OCI-M2 (cell line): ENCODE results near the gene PTGDR2.

ENCODE experiments used
- DNase-seq: peaks from one replicate; lab custom pipeline; 2025; ENCODE audit not compliant: unreplicated experiment; lab: John Stamatoyannopoulos, UW

Gene PTGDR2

DNA sequence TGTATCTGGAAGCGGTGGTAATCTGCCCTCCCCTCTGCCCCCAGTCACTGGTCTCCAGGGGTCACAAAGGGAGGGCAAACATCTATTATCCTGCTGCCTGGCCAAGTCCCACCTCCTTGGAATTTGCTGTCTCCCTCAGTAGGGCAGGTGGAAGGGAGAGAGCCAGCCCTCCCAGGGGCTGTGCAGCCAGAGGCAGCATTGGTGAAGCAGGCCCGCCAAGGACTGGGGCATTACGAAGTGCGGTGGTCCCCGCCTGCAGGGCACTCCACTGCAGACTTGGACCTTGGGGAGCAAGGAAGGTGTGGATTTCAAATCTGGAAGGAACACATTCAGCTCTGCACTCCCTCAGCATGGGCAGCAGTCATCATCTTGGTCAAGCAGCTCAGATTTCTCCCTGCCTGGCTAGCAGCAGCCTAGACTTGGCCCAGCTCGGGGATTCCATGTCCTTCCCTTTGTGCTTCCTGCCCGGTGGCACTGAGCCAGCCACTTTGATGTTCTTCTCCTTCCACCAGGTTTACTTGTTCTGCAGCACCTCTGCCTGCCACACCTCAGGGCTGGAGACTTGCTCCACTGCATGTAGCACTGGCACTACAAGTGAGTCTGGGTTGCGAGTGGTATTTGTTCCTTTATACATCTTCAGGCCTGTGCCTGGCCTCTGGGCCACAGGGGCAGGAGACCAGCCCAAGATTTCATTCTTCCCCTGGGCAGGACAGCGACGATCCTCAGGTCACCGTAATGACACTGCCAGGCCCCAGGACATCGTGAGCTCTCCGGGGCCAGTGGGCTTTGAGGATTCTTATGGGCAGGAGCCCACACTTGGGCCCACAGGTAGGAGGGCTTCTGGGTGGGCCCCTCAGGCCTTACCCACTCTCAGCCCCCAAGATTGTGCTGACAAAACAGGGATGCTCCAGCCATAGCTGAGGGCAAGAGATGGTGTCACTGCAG, 18.9 kb upstream of the PTGDR2 start:
- DNase-seq, result no peak

DNA sequence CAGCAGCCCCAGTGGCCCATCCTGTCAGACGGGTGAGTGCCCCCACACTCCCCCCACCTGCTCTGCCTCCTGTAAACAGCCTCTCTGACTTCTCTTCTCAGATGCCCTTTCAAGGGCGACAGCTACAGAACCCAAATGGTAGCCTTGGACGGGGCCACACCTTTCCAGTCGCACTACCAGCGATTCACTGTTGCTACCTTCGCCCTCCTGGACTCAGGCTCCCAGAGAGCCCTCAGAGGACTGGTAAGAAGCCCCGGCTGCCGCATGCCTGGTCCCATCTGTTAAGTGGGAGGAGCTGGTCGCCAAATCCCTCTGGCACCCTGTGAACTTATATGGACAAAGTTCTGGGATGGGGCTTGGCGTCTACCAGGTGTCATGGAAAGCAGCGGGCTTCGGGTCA, 17.8 kb upstream of the PTGDR2 start:
- DNase-seq, result no peak

- no peak for DNase-seq
Observed at GRCh38 chr11:60872961-60873524, 17.3 kb upstream of the PTGDR2 start.

- DNase-seq, result no peak
Observed at GRCh38 chr11:60872124-60872960, 16.6 kb upstream of the PTGDR2 start.

DNA sequence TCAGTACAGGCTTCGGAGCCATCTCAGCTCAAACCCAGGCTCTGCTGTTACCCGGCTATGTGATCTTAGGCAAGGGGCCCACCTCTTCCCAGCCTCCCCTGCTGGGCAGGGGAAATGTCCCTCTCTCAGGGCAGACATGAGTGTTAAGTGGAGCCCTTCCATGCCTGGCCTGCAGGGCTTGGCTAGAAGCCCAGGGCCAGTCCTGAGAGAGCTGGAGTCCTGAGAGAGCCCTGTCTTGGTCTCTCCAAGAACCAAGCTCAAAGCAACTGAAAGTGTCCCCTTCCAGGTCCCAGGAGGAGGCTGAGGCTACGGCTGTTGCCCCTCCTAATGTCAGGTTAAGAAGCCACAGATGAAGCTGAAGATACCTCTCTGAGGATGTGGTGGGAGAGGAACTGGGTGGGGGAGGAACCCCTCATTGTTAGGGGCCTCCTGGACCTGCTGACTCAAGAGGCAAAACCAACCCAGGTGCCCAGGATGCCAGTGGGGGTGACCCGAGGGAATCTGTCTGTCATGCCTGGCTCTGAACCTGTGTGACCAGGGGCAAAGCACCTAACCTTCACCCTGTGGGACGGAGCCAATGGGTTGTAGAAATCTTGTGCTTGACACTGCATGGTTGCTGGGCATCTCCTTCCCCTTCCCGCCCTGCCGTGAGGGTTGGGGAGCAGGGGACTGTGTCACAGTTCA, 15.8 kb upstream of the PTGDR2 start:
- no peak for DNase-seq

- DNase-seq, result no peak
Observed at GRCh38 chr11:60870733-60871377, 15.1 kb upstream of the PTGDR2 start.

GRCh38 chr11:60870276-60870675, 14.5 kb upstream of the PTGDR2 start:
- no peak for DNase-seq

GRCh38 chr11:60869451-60869825, 13.7 kb upstream of the PTGDR2 start:
- no peak for DNase-seq

- DNase-seq, result no peak
Observed at GRCh38 chr11:60868682-60869450, 13.1 kb upstream of the PTGDR2 start.

DNA sequence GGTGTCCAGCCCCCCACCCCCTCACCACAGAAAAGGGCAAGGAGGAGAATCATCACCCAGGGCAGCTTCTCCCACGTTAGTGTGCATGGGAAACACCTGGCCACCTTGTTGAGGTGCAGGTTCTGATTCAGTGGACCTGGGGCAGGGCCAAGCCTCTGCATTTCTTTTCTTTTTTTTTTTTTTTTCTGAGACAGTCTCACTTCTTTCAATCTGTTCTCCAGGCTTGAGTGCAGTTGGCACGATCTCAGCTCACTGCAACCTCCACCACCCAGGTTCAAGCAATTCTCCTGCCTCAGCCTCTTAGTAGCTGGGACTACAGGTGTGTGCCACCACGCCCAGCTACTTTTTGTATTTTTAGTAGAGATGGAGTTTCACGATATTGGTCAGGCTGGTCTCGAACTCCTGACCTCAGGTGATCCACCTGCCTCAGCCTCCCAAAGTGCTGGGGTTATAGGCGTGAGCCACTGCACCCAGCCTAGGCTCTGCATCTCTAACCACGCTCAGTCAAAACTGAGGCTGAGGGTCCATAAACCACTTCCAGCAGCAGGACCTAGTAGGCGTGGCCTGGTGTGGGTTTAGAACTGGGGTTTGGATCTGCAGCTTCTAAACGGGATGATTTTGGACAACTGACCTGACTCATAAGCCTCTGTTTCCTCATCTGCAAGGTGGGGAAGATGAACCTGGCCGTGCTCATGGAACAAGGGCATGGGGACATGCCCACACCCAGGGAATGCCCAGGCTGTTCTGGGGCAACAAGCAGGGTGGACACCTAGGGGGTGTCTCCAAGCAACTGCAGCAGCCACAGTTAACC, 12.3 kb upstream of the PTGDR2 start:
- no peak for DNase-seq

- DNase-seq, result no peak
Observed at GRCh38 chr11:60866911-60867870, 11.4 kb upstream of the PTGDR2 start, which contains the start of gene ZP1. TSS of gene ZP1 (plus strand) at chr11:60867542. CDS start at chr11:60867562, 20 bp downstream.

DNA sequence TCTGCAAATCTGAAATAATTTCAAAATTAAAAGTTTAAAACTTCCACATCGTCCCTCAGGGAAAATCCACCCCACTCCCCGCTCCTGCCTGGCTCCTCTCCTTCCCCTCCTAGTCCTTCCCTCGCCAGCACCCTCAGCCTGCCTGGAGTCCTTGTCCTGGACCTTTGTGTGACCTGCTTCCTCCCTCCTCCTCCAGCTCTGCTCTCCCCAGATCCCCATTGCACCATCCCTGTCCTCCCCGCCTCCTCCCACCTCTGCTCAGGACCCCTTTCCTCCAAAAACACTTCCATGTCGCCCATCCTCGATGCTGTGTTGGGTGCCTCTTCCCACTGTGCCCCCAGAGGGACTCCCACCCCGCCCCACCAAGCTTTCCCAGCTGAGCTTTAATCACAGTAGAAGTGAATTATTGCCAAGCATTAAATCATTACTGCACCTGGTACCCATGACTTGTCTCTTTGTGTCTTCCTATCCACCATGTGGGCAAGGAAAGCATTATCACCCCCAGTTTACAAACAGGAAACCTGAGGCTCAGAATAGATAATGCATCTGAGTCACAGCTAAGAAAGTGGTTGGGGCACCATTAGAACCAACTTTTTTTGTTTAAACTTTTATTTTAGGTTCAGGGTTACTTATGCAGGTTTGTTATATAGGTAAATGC, 9.2 kb upstream of the PTGDR2 start:
- DNase-seq, result no peak

DNA sequence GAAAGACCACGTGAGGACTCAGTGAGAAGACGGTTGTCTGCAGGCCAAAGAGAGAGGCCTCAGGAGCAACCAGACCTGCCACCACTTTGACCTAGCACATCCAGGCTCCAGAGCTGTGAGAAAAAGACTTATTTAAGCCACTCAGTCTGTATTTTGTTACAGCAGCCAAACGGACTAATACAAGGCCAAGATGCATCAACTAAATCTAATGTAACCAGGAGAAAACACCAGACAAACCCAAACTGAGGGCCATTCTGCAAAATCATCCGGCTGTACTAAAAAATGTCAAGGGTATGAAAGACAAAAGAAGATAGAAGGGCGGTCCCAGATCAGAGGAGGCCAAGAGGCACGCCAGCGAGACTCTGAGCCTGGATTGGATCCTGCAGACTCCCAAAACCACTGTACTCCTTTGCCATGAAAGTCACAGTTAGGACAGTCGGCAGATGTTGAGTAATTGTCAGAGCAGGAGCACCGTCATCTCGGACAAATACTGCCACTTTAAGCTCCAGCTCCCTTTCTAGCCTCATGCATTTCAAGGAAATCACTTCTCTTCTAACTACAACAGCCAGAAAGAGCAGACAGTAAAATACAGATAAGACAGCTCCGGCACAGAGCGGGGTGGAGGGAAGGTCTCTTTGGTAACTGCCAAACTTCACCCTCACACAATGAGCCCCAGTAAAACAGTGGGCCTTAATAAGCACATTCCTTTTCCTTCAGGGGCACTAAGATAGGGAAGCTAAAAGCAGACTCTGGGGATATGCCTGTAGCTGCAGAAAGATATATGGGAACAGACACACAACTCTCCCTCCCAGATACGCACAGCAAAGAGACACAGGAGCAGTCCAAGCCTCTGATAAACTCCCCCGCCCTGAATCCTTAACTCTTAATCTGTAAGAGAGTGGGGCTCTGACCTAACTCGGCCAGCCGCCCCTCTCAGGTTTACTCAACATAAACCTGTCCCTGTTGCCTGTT, 8.1 kb upstream of the PTGDR2 start:
- DNase-seq, result no peak

GRCh38 chr11:60862171-60862570, 6.4 kb upstream of the PTGDR2 start:
- no peak for DNase-seq

- DNase-seq, result no peak
Observed at GRCh38 chr11:60860943-60861342, 5.2 kb upstream of the PTGDR2 start.

DNA sequence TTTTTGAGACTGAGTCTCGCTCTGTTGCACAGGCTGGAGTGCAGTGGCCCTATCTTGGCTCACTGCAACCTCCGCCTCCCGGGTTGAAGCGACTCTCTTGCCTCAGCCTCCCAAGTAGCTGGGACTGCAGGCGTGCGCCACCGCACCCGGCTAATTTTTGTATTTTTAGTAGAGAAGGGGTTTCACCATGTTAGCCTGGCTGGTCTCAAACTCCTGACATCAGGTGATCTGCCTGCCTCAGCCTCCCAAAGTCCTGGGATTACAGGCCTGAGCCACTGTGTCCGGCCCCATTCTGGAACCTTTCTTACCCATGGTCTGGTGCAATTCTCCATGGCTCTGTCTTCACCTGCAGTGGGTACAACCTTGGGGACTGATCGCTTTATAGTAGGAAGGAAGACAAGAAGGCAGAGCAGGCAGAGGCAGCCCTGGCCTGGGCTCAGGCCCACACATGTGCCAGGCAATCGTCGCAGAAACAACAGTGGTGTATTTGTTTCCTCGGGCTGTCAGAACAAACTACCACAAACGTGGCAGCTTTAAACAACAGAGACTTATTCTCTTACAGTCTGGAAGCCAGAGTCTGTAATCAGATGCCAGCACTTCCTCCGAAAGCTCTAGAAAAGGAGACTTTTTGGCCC, 4.0 kb upstream of the PTGDR2 start:
- DNase-seq, result no peak
